Stimulated activated CD4-positive, alpha-beta T cell treated with anti-CD3 and anti-CD28 coated beads, Interleukin-2, amount 100 ng/mL, for 4 hours (primary cell): ENCODE results near the gene C5orf15.
"Not testable (repeated sequence)": the region's sequence is repeated elsewhere in the genome, so short reads cannot be mapped to it uniquely, and the experiment has no call there.

ENCODE experiments used
- DNase-seq: peaks from one replicate; pipeline ENCODE4 v3.0.0-alpha.2; 2020; ENCODE audit warnings: low read depth

C5orf15 gene

GRCh38 chr5:133994297-133994989, 26.0 kb upstream of the C5orf15 start:
- no peak for DNase-seq

DNA sequence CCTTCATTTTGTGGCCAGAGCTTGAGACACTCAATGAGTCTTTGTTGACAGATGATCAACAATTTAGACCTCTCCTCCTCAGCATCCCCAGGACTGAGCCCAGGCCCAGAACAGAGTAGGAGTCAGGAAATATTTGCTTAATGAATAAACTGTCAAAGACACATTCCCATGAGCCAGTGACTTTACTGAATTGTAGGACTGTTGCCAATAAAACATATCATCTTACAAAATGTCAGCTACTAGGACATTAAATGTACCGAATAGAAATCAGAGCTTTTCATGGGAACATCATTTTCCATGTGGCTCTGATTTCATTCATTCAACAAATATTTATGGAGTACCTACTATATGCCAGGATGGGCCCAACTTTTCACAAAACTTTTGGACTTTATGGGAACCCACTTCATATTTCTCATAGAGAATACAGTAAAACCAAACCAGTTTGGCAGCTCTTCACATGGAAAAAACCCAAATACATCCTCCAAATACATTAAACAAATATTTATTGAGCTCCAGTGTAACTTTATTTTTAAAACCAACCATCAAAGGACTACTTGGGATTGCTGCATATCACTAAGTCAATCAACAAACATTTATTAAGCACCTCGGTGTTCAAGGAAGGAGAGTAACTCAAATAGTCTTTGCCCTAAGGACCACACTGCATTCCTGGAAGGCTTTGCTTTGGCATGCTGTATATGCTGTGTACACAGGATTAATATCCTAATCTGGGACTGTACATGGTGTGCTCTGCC, 24.9 kb upstream of the C5orf15 start:
- no peak for DNase-seq

- no peak for DNase-seq
These were observed 24.2 kb upstream of the C5orf15 start for GRCh38 chr5:133992429-133993155.

GRCh38 chr5:133991171-133991910, 22.9 kb upstream of the C5orf15 start:
- no peak for DNase-seq

- DNase-seq, result no peak
These were observed 22.0 kb upstream of the C5orf15 start for GRCh38 chr5:133990396-133990795.

GRCh38 chr5:133985540-133986180, 17.2 kb upstream of the C5orf15 start:
- DNase-seq, result no peak

DNA sequence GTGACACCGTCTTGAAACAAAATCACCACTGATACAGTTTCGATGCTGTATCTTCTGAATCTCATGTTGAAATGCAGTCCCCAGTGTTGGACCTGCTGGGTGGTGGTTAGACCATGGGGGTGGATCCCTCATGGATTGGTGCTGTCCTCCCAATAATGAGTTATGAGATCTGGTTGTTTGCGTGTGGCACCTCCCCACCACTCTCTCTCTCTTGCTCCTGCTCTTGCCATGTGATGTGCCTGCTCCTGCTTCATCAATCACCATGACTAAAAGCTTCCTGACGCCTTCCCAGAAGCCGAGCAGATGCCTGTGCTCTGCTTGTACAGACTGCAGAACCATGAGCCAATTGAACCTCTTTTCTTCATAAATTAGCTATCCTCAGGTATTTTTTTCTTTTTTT, 15.2 kb upstream of the C5orf15 start:
- no peak for DNase-seq

DNA sequence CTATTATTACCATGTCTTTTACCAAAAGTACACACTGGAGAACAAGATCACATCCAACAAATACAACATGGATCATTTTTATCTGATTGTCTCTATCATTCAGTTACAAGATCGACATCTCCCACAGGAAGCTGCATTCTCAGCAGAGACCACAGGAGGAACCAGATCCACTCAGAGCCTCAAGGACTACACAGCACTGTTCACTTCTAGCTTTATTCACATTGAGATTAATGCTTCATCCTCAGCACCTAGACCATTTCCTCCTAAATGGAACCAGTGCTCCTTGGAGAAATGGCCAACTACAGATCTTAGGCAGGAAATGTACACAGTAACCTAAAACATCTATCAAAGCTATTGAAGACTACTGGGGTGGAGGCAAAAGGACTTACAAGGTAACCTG, 13.3 kb upstream of the C5orf15 start:
- no peak for DNase-seq

DNA sequence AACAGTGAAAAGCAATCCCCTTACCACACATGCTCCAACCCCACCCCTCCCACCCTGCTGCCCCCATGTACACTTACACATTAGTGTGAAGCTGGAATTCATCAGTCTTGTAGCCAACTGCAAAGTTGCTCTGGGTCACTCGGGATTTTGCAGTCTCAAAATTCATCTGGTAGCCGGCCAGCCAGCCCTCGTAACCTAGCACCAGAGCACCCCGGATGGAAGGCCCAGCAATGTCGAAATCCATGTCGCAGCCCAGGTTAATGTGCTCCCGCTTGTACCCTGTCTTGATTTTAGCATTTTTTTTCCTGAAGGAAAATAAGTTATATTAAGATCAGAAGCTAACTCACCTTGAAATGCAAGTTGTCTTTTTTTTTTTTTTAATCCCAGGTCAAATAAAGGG, 12.2 kb upstream of the C5orf15 start:
- DNase-seq, result no peak

- DNase-seq, result no peak
These were observed 10.5 kb upstream of the C5orf15 start for GRCh38 chr5:133978943-133979342.

DNA sequence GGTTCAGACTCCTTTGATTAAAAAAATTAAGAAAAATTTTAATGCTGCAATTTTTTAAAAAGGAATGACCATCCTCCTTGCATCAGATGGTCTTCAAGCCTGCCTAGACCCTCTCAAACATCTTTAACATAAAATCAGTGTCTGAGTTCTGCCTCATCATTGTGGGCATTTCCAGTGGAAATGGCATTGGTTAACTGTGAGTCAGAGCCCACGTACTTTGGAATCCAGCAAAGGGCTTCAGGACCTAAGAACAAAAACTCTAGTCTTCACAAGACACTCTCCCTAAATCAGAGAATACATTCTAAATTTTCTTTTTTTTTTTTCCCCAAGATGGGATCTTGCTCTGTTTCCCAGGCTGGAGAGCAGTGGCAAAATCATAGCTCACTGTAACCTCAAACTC, 9.4 kb upstream of the C5orf15 start:
- DNase-seq, result no peak

GRCh38 chr5:133977161-133977787, 8.8 kb upstream of the C5orf15 start:
- no peak for DNase-seq

GRCh38 chr5:133975546-133975945, 7.1 kb upstream of the C5orf15 start:
- DNase-seq, result not testable (repeated sequence)

DNA sequence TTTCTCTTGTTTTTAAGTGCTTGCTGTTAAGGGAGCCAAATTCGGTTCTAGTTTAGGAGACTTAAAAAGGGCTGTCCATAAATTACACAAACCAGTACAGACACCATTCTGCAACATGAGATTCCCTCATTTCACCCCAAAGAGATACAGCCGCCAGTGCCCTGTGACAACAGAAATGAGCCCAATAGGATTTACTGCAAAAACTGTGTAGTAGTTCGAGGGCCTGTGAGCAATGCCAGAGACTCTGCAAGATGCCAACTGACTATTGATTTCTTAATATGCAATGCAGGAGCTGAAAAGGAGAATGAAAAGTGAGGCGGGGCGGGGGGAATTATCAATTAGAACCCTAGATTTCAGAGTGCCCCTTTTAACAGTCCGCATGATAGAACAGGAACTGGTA, 5.7 kb upstream of the C5orf15 start:
- DNase-seq, result no peak

DNA sequence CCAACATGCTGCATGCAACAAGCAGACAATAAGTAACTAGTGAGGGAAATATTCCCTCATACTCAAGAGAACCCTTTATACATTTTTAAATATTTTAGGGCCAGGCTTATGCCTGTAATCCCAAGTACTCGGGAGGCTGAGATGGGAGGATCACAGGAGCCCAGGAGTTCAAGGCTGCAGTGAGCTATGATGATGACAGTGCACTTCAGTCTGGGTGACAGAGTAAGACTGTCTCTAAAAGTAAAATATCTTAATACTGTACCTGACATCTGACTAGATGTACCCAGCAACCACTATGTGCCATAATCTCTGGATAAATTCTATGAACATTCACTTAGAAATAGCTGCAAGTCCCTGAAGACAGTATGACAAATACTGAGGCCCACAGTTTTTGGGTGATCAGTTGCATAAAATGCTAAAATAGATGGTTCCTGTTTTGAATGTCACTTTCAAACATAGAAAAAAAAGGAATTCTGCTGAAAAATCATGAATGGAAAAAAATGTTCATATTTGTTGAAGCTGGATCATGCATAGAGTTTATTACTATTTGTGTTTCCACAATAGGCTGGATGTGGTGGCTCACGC, 2.0 kb upstream of the C5orf15 start:
- no peak for DNase-seq

DNA sequence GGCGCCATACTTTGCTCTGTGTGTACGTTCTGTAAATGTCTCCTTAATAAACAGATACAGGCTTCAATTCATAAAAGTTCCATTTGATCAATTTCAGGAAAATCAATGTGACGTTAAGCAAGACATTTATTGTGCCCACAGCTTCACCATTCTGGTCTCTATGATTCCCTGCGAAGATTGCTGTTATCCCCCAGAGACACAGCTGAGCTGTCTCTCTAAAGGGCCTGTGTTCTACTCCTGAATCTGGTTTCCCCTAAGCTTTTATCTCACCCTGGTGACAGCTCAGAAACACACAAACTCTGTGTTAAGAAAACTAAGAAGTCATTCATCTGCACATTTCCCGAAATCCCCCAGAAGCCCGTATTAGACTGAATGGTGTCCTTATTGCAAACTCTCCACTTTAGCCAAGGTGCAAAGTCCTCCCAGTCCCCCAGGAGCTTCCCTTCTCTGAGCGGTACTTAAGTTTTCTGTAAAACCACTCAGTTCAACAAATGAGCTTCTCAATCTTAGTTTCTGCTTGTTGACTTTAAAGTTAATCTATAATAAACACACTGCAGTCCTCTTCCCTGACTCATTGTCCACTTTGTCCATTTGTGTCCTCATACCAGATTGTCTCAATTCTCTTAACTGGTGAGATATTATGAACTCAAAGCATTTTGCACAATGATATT, 1.4 kb upstream of the C5orf15 start:
- no peak for DNase-seq

DNA sequence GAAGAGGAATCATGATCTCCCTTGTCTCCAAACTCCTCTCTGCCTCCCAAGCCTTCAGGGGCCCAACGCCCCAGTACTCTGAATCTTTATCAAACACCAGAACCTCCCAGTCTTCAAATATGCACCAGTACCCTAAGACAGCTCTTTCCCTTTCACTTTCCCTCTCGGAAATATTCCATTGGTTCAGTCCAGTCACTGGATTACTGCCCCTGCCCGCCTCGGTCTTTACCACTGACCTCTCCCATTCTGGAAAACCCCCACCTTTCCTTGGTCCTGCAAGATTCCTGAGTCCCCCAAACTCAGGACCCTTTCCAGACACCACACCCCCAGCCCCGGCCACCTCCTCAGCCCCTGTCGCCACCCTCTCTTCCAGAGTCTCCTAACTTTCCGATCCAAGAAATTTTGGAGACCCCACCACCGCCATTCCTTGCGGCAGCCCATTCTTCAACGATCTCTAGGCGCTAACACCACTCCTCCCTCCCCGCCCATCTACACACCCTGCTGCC, 674 bp downstream of the C5orf15 start:
- DNase-seq, result no peak

- DNase-seq, result no peak
These were observed 1.3 kb downstream of the C5orf15 start for GRCh38 chr5:133967124-133967523.

DNA sequence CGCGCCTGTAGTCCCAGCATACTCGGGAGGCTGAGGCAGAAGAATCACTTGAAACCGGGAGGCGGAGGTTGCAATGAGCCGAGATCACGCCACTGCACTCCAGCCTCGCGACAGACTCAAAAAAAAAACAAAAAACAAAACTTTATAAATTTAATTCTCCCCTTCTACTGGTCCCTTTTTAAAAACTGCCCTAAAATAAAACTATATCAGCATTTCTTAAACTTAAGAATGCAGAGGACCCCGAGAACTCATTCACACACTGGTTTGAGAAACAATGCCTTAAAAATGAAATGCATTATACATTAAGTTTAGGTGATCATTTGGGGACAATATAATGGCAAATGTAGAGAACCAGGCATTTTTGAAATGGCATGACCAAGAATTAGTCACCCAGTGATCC, 2.3 kb downstream of the C5orf15 start:
- DNase-seq, result no peak

GRCh38 chr5:133963493-133964128, 4.8 kb downstream of the C5orf15 start:
- DNase-seq, result no peak
